ENCODE measurements around the gene DDTL.

DDTL gene

GRCh38 chr22:24021304-24021703, 54.6 kb downstream of the DDTL start:
- Histone ChIP-seq H3K9me3 (ENCODE audit: control insufficient read depth, insufficient read depth, low read length) (no peaks in the 10 kb centered on the region), H3K9me2 (replicated peaks; ENCODE audit: control insufficient read depth, low read length) (no peaks in the 10 kb centered on the region), H3F3A (ENCODE audit: control insufficient read depth, insufficient read depth) (0 out of 2 replicates have a peak, but pooled peaks cover 5% of the 10 kb centered on the region), H3K36me3 (ENCODE audit: control insufficient read depth, low read length) (peaks cover 5% of the 10 kb centered on the region), H3K79me2 (ENCODE audit: control insufficient read depth, low read length) (peaks cover 84% of the 10 kb centered on the region), H3K27ac (ENCODE audit: low read depth, low read length) (no peak overlapping the region), H4K20me1 (ENCODE audit: control insufficient read depth, insufficient read depth, low read depth, low read length) (no peaks in the 10 kb centered on the region; the same call in 1 of the 2 replicates), H3K4me2 (ENCODE audit: low read length) (no peak overlapping the region), H3K4me3 (ENCODE audit: low read length) (no peak overlapping the region), H3K4me1 (ENCODE audit: control insufficient read depth, low read length) (peaks cover 5% of the 10 kb centered on the region), H3K27me3 (ENCODE audit: control insufficient read depth, low read length) (no peaks in the 10 kb centered on the region)
- TF ChIP-seq EZH2phosphoT487 (IDR thresholded peaks at IDR 0.05; ENCODE audit: borderline replicate concordance, low read length) (no peak), CTCF (IDR thresholded peaks at IDR 0.05; ENCODE audit: low read depth, low read length, poor library complexity, severe bottlenecking) (no peak)
